GM10847 (cell line): Measurements from ENCODE around the gene SHB.

Source experiments
- POLR2A ChIP-seq: IDR thresholded peaks from 2 replicates; pipeline ENCODE4 v1.6.1; 2011; ENCODE audit not compliant: insufficient read length; ENCODE audit errors: extremely low read depth

The SHB gene

GRCh38 chr9:37937366-37937765, 131.7 kb downstream of the SHB start:
- no peak for TF ChIP-seq POLR2A

GRCh38 chr9:37936965-37937364, 132.1 kb downstream of the SHB start:
- no peak for TF ChIP-seq POLR2A

- no peak for TF ChIP-seq POLR2A
Observed at GRCh38 chr9:37936376-37936775, 132.7 kb downstream of the SHB start.

GRCh38 chr9:37935096-37935495, 133.9 kb downstream of the SHB start:
- no peak for TF ChIP-seq POLR2A

GRCh38 chr9:37931592-37931991, 137.4 kb downstream of the SHB start:
- no peak for TF ChIP-seq POLR2A

- no peak for TF ChIP-seq POLR2A
Observed at GRCh38 chr9:37929441-37929895, 139.6 kb downstream of the SHB start.

GRCh38 chr9:37928552-37929430, 140.2 kb downstream of the SHB start:
- no peak for TF ChIP-seq POLR2A

GRCh38 chr9:37927601-37928551, 141.2 kb downstream of the SHB start:
- no peak for TF ChIP-seq POLR2A

GRCh38 chr9:37927132-37927531, 141.9 kb downstream of the SHB start:
- TF ChIP-seq POLR2A, result no peak

- TF ChIP-seq POLR2A, result no peak
Observed at GRCh38 chr9:37926737-37927118, 142.3 kb downstream of the SHB start.

GRCh38 chr9:37925786-37926736, 143.0 kb downstream of the SHB start:
- no peak for TF ChIP-seq POLR2A

- no peak for TF ChIP-seq POLR2A
Observed at GRCh38 chr9:37925006-37925405, 144.0 kb downstream of the SHB start.

- TF ChIP-seq POLR2A, result no peak
Observed at GRCh38 chr9:37924538-37924937, 144.5 kb downstream of the SHB start.

GRCh38 chr9:37923796-37924427, 145.1 kb downstream of the SHB start:
- TF ChIP-seq POLR2A, result no peak
